Measurements from ENCODE around the gene AIFM3.
"Not testable (repeated sequence)": the region's sequence is repeated elsewhere in the genome, so short reads cannot be mapped to it uniquely, and the experiment has no call there.

AIFM3 gene

GRCh38 chr22:20937031-20937793 is 29.8 kb upstream of the AIFM3 start:
- no peak for TF ChIP-seq CTCF (IDR thresholded peaks at IDR 0.05; ENCODE audit: insufficient read depth, low read depth, low read length, missing control alignments)
- DNase-seq (ENCODE audit: low read depth): no peak
- H3K4me3 ChIP-seq (ENCODE audit: low read length): no peak overlapping the region

GRCh38 chr22:20937794-20938671 is 29.0 kb upstream of the AIFM3 start:
- no peak for DNase-seq (ENCODE audit: low read depth)
- TF ChIP-seq CTCF (IDR thresholded peaks at IDR 0.05; ENCODE audit: insufficient read depth, low read depth, low read length, missing control alignments): no peak
- H3K4me3 ChIP-seq (ENCODE audit: low read length): no peak overlapping the region

- not testable (repeated sequence) for H3K4me3 ChIP-seq (ENCODE audit: low read length); DNase-seq (ENCODE audit: low read depth)
These were observed 27.4 kb upstream of the AIFM3 start for GRCh38 chr22:20939457-20940185.

GRCh38 chr22:20940186-20940651 is 26.8 kb upstream of the AIFM3 start:
- no peak for DNase-seq (ENCODE audit: low read depth)
- H3K4me3 ChIP-seq (ENCODE audit: low read length): no peak overlapping the region
- no peak for TF ChIP-seq CTCF (IDR thresholded peaks at IDR 0.05; ENCODE audit: insufficient read depth, low read depth, low read length, missing control alignments)

GRCh38 chr22:20940904-20941385 is 26.1 kb upstream of the AIFM3 start:
- DNase-seq (ENCODE audit: low read depth): no peak
- TF ChIP-seq CTCF (IDR thresholded peaks at IDR 0.05; ENCODE audit: insufficient read depth, low read depth, low read length, missing control alignments): no peak
- no peak overlapping the region for H3K4me3 ChIP-seq (ENCODE audit: low read length)

GRCh38 chr22:20942203-20942902 is 24.7 kb upstream of the AIFM3 start:
- H3K4me3 ChIP-seq (ENCODE audit: low read length); DNase-seq (ENCODE audit: low read depth): not testable (repeated sequence)

GRCh38 chr22:20943104-20943933 is 23.7 kb upstream of the AIFM3 start:
- no peak for TF ChIP-seq CTCF (IDR thresholded peaks at IDR 0.05; ENCODE audit: insufficient read depth, low read depth, low read length, missing control alignments)
- no peak for DNase-seq (ENCODE audit: low read depth)
- no peak overlapping the region for H3K4me3 ChIP-seq (ENCODE audit: low read length)
